Measurements from ENCODE around the gene C1QC. TPM values are rescaled to one million over a fixed set of nuclear protein-coding genes. Genes with fewer than 3 reads are reported as not detected.

Gene C1QC
- total and polyA plus RNA-seq, 3 donors from 2014 or later = 8.6 to 108 (median 36.8) TPM

DNA sequence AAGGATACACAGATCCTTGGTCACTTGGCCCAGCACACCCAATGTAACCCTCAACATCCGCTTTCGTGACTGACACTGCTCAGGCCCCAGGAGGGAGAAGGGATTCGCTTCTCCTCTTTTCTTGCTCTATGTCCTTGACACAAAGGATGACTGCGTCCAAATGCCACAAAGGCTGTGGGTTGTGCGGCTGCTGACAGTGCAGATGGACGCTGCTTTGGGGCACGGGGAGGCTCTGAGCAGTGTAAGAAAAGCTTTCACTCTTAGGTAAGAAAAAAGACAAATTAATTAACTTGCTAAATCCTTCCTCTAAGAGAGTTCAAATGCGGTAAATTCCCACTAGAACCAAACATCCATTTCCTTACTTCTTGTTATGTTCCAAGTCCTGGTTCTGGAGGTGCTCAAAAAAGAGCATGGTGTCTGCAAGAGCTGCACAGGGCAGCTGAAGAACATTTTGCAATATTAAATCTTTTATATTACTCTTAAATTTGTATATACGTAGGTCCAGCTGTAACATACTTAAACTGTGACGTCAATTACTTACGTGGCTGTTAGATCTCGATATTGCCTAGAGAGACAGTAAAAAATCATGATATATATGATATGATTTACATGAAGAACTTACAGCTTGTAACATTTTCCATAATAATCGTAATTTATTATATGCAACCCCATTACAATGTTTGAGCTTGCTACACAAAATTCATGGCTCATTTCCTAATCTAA is 47.8 kb downstream of the C1QC start:
- intact Hi-C loops (cut with DNase I; ENCODE audit: low total_unique reads) = no loop called here
- Histone ChIP-seq H3K4me1 (no peaks in the 10 kb centered on the region), H3K27ac (no peak overlapping the region), H3K36me3 (ENCODE audit: low read depth, missing control alignments) (no peaks in the 10 kb centered on the region), H3K27me3 (no peaks in the 10 kb centered on the region), H3K9me3 (no peaks in the 10 kb centered on the region), H3K4me3 (no peak overlapping the region)
- no peak for TF ChIP-seq POLR2A (IDR thresholded peaks at IDR 0.05)
- TF ChIP-seq, protein P1, sequence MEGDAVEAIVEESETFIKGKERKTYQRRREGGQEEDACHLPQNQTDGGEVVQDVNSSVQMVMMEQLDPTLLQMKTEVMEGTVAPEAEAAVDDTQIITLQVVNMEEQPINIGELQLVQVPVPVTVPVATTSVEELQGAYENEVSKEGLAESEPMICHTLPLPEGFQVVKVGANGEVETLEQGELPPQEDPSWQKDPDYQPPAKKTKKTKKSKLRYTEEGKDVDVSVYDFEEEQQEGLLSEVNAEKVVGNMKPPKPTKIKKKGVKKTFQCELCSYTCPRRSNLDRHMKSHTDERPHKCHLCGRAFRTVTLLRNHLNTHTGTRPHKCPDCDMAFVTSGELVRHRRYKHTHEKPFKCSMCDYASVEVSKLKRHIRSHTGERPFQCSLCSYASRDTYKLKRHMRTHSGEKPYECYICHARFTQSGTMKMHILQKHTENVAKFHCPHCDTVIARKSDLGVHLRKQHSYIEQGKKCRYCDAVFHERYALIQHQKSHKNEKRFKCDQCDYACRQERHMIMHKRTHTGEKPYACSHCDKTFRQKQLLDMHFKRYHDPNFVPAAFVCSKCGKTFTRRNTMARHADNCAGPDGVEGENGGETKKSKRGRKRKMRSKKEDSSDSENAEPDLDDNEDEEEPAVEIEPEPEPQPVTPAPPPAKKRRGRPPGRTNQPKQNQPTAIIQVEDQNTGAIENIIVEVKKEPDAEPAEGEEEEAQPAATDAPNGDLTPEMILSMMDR (IDR thresholded peaks at IDR 0.05) = no peak
- DNase-seq = no peak
- 63 to 65% methylated on average over 13 of the region's 13 CpGs for WGBS, 2 donors

DNA sequence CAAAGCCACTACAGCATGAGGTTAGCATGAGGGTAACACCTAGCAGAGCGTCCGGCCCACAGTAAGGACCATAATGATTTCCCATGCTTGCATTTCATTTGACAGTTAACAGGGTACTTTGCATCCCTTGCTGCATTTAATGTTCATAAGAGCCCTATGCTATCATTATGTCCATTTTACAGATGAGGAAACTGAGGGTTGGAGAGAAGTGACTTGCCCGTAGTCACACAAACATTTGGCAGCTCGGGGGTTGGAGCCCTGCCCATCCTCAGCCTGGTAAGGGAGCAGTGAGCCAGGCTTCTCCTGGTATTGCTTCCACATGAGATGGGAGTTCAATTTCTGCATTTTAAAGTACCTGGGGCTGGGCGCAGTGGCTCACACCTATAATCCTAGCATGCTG is 50.7 kb downstream of the C1QC start:
- Histone ChIP-seq H3K27me3 (no peaks in the 10 kb centered on the region), H3K36me3 (ENCODE audit: low read depth, missing control alignments) (no peaks in the 10 kb centered on the region), H3K27ac (no peak overlapping the region), H3K4me1 (no peaks in the 10 kb centered on the region), H3K9me3 (no peaks in the 10 kb centered on the region), H3K4me3 (no peak overlapping the region)
- intact Hi-C loops (cut with DNase I; ENCODE audit: low total_unique reads) = no loop called here
- WGBS, 2 donors = 92 to 93% methylated on average over 5 of the region's 5 CpGs
- no peak for DNase-seq
- TF ChIP-seq, protein P1 (IDR thresholded peaks at IDR 0.05) = no peak
- TF ChIP-seq POLR2A (IDR thresholded peaks at IDR 0.05) = no peak

DNA sequence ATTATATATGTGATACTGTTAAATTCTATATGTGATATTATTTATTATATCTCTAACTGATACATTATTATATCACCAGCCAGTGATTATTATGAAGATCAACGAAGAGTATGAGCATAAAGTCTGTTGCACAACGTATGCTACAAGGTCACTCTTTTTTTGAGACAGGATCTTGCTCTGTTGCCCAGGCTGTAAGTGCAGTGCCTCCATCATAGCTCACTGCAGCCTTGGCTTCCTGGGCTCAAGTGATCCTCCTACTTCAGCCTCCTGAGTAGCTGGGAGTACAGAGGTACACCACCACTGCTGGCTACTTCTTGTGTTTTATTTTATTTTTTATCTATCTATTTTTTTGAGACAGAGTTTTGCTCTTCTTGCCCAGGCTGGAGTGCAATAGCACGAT is 53.2 kb downstream of the C1QC start:
- no peak for DNase-seq
- Histone ChIP-seq H3K27ac (no peak overlapping the region), H3K9me3 (no peaks in the 10 kb centered on the region), H3K36me3 (ENCODE audit: low read depth, missing control alignments) (no peaks in the 10 kb centered on the region), H3K27me3 (no peaks in the 10 kb centered on the region), H3K4me1 (no peaks in the 10 kb centered on the region), H3K4me3 (no peak overlapping the region)
- WGBS, 2 donors = 72 to 81% methylated on average over 3 of the region's 3 CpGs
- TF ChIP-seq, protein P1 (IDR thresholded peaks at IDR 0.05) = no peak
- no peak for TF ChIP-seq POLR2A (IDR thresholded peaks at IDR 0.05)
- intact Hi-C loops (cut with DNase I; ENCODE audit: low total_unique reads) = no loop called here

Small RNAs within 50 kb of the gene (microRNA-seq; reads per million reads assigned to microRNA genes)
- 0 reads per million in 2 donors for gene MIR6127 (ENCODE audit: borderline number of aligned reads in 2 of 2, borderline replicate concordance in 1 of 2)

Small RNAs within 50 kb of the gene (small RNA-seq; reads per million reads assigned to genes)
- gene MIR6127 = 0 reads per million in 2 donors

Other genes starting within 250 kb of the C1QC start
- gene ZBTB40, start 191.8 kb upstream of the C1QC start, total RNA-seq = 10 to 100 TPM; 28.1 to 28.6 TPM
- gene ZBTB40, start 191.8 kb upstream of the C1QC start, polyA plus RNA-seq (ENCODE audit: insufficient read depth, low read depth, low replicate concordance) = 15.6 TPM
- gene EPHA8, start 80.1 kb upstream of the C1QC start, total RNA-seq = 1 to 10 TPM; 5.2 to 6.0 TPM
- gene EPHA8, start 80.1 kb upstream of the C1QC start, polyA plus RNA-seq (ENCODE audit: insufficient read depth, low read depth, low replicate concordance) = 2.3 TPM
- gene C1QA, start 7.0 kb upstream of the C1QC start, total RNA-seq = 10 to 100 TPM in 1 of 2 donors, 1 to 10 TPM in 1; 8.7 to 29.8 TPM
- 142 TPM for gene C1QA, start 7.0 kb upstream of the C1QC start, polyA plus RNA-seq (ENCODE audit: insufficient read depth, low read depth, low replicate concordance)
- gene C1QB, start 9.6 kb downstream of the C1QC start, total RNA-seq = 10 to 100 TPM; 16.8 to 66.0 TPM
- 155 TPM for gene C1QB, start 9.6 kb downstream of the C1QC start, polyA plus RNA-seq (ENCODE audit: insufficient read depth, low read depth, low replicate concordance)
- 1 to 10 TPM; 7.7 to 9.4 TPM for gene EPHB2, start 67.2 kb downstream of the C1QC start, total RNA-seq
- 8.2 TPM for gene EPHB2, start 67.2 kb downstream of the C1QC start, polyA plus RNA-seq (ENCODE audit: insufficient read depth, low read depth, low replicate concordance)

Measured in testis (tissue), 3 donors.